K562 (cell line): ENCODE measurements around the gene KRABD2.

Experiments used
- CBX1 ChIP-seq: sonication (generic); IDR thresholded peaks from 2 replicates; pipeline ENCODE4 v1.6.1; 2016; ENCODE audit warnings: antibody characterized with exemption, low read depth, mild to moderate bottlenecking
- COPS2 ChIP-seq: fragments of 450-650 bp; conservative IDR thresholded peaks from 2 replicates; pipeline ENCODE4 v1.6.1; 2016; ENCODE audit warnings: mild to moderate bottlenecking, moderate library complexity
- ELF1 ChIP-seq: fragments of 200-800 bp; sonication (Bioruptor generic); IDR thresholded peaks from 2 replicates; pipeline ENCODE4 v1.6.1; 2016; ENCODE audit warnings: missing genetic modification characterization, missing compliant biosample characterization
- FOXK1 ChIP-seq: sonication (generic); formaldehyde crosslinking; IDR thresholded peaks from 2 replicates; pipeline ENCODE4 v1.8.0; 2022; ENCODE audit warnings: missing genetic modification reagents, mild to moderate bottlenecking, borderline replicate concordance
- HMG20A ChIP-seq: fragments of 450-650 bp; formaldehyde crosslinking; conservative IDR thresholded peaks from 2 replicates; pipeline ENCODE4 v1.4.0; 2020; ENCODE audit warnings: mild to moderate bottlenecking, mixed read lengths
- HOXB6 ChIP-seq: fragments of 250-450 bp; sonication (Bioruptor Pico); IDR thresholded peaks from 2 replicates; pipeline ENCODE4 v1.5.1; 2022; ENCODE audit warnings: mild to moderate bottlenecking, borderline replicate concordance
- IRF1 ChIP-seq: sonication (generic); formaldehyde crosslinking; IDR thresholded peaks from 2 replicates; pipeline ENCODE4 v1.8.0; 2022; ENCODE audit warnings: missing genetic modification reagents, mild to moderate bottlenecking, borderline replicate concordance
- KLF6 ChIP-seq: fragments of 250-450 bp; sonication (Bioruptor Pico); IDR thresholded peaks from 2 replicates; pipeline ENCODE4 v1.4.0; 2020; ENCODE audit warnings: mild to moderate bottlenecking, moderate library complexity, borderline replicate concordance
- MBD1 ChIP-seq: fragments of 250-450 bp; sonication (Bioruptor Pico); IDR thresholded peaks from 2 replicates; pipeline ENCODE4 v1.8.0; 2022; ENCODE audit warnings: inconsistent platforms
- MED1 ChIP-seq: sonication (generic); formaldehyde crosslinking; IDR thresholded peaks from 2 replicates; pipeline ENCODE4 v1.8.1; 2023; ENCODE audit warnings: missing genetic modification reagents, borderline replicate concordance
- PHF8 ChIP-seq: fragments of 200-600 bp; sonication (generic); IDR thresholded peaks from 2 replicates; pipeline ENCODE4 v1.6.1; 2012; ENCODE audit warnings: mixed run types, mild to moderate bottlenecking, inconsistent platforms, low read length, moderate library complexity, borderline replicate concordance
- RERE ChIP-seq: sonication (generic); formaldehyde crosslinking; IDR thresholded peaks from 2 replicates; pipeline ENCODE4 v1.8.0; 2023; ENCODE audit warnings: missing genetic modification reagents, mild to moderate bottlenecking, borderline replicate concordance
- SREBF2 ChIP-seq: sonication (generic); formaldehyde crosslinking; IDR thresholded peaks from 2 replicates; pipeline ENCODE4 v1.4.0; 2020; ENCODE audit warnings: mild to moderate bottlenecking, missing genetic modification reagents
- TAF1 ChIP-seq: IDR thresholded peaks from 2 replicates; pipeline ENCODE4 v1.6.1; 2011; ENCODE audit warnings: mild to moderate bottlenecking, low read length, moderate library complexity; ENCODE audit not compliant: insufficient read depth, control insufficient read depth, severe bottlenecking; ENCODE audit errors: extremely low read depth
- ZBTB43 ChIP-seq: sonication (generic); formaldehyde crosslinking; IDR thresholded peaks from 2 replicates; pipeline ENCODE4 v1.8.0; 2023; ENCODE audit warnings: mild to moderate bottlenecking, missing genetic modification reagents
- ZFP30 ChIP-seq: fragments of 250-450 bp; sonication (Bioruptor Pico); IDR thresholded peaks from 2 replicates; pipeline ENCODE4 v1.8.0; 2022; ENCODE audit warnings: moderate library complexity, mild to moderate bottlenecking, inconsistent platforms, borderline replicate concordance
- ZNF282 ChIP-seq: sonication (generic); formaldehyde crosslinking; IDR thresholded peaks from 2 replicates; pipeline ENCODE4 v1.8.1; 2023; ENCODE audit warnings: missing genetic modification reagents
- ZNF444 ChIP-seq: fragments of 250-450 bp; sonication (Bioruptor Pico); IDR thresholded peaks from 2 replicates; pipeline ENCODE4 v1.4.0; 2020; ENCODE audit warnings: mild to moderate bottlenecking, moderate library complexity
- ZNF699 ChIP-seq: fragments of 250-450 bp; sonication (Bioruptor Pico); IDR thresholded peaks from 2 replicates; pipeline ENCODE4 v1.8.0; 2021; ENCODE audit warnings: mild to moderate bottlenecking, moderate library complexity; ENCODE audit not compliant: insufficient replicate concordance

The KRABD2 gene

GRCh38 chr17:8383143-8383822 is 6.8 kb upstream of the KRABD2 start, which contains the start of gene RPL26 (continued):
- TF ChIP-seq RERE (CRISPR knock-in tag) (no peak), FOXK1 (CRISPR knock-in tag) (no peak), ZNF444 (CRISPR knock-in tag) (no peak), ZBTB43 (no peak), SREBF2 (CRISPR knock-in tag) (no peak), KLF6 (CRISPR knock-in tag) (no peak), PHF8 (peak; percentile 46; the same call in 1 of the 2 replicates), ZNF699 (CRISPR knock-in tag) (no peak), HMG20A (CRISPR knock-in tag) (no peak), IRF1 (CRISPR knock-in tag) (no peak), ELF1 (tag) (peak; percentile 91), MBD1 (CRISPR knock-in tag) (no peak), ZFP30 (no peak), CBX1 (no peak; the same call in 1 of the 2 replicates), COPS2 (no peak), MED1 (CRISPR knock-in tag) (no peak), TAF1 (peak; percentile 96), HOXB6 (no peak), ZNF282 (CRISPR knock-in tag) (no peak)
